ENCODE measurements around the gene PALM.

DNA sequence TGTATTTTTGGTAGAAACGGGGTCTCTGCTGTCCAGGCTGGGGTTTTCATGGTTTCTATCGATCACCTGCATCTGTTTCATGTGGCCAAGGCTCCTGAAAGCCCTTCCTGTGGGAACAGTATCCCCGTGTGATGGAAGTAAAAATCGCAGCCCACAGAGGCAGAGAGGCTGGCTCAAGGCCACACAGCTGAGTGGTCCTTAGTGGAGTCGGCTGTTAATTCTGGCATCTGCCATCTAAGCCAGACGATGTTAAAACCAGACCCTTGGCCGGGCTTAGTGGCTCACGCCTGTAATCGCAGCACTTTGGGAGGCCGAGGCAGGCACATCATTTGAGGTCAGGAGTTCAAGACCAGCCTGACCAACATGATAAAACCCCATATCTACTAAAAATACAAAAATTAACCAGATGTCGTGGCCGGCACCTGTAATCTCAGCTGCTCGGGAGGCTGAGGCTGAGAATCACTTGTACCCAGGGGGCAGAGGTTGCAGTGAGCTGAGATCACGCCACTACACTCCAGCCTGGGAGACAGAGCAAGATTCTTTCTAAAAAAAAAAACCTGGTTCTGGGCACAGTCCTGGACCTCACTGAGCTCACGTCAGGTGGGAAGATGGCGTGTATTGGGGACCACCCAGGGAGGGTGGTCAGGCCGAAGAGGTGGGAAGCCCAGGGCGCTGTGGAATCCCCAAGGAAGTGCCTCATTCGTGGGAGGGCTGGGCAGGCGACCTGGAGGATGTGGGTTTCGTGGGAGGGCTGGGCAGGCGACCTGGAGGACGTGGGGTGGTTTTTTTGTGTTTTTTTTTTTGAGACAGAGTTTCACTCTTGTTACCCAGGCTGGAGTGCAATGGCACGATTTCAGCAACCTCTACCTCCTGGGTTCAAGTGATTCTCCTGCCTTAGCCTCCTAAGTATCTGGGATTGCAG is 23.7 kb downstream of the PALM start:
- no peak for TF ChIP-seq EP300 (IDR thresholded peaks at IDR 0.05; ENCODE audit: borderline replicate concordance)
- TF ChIP-seq, protein P1, sequence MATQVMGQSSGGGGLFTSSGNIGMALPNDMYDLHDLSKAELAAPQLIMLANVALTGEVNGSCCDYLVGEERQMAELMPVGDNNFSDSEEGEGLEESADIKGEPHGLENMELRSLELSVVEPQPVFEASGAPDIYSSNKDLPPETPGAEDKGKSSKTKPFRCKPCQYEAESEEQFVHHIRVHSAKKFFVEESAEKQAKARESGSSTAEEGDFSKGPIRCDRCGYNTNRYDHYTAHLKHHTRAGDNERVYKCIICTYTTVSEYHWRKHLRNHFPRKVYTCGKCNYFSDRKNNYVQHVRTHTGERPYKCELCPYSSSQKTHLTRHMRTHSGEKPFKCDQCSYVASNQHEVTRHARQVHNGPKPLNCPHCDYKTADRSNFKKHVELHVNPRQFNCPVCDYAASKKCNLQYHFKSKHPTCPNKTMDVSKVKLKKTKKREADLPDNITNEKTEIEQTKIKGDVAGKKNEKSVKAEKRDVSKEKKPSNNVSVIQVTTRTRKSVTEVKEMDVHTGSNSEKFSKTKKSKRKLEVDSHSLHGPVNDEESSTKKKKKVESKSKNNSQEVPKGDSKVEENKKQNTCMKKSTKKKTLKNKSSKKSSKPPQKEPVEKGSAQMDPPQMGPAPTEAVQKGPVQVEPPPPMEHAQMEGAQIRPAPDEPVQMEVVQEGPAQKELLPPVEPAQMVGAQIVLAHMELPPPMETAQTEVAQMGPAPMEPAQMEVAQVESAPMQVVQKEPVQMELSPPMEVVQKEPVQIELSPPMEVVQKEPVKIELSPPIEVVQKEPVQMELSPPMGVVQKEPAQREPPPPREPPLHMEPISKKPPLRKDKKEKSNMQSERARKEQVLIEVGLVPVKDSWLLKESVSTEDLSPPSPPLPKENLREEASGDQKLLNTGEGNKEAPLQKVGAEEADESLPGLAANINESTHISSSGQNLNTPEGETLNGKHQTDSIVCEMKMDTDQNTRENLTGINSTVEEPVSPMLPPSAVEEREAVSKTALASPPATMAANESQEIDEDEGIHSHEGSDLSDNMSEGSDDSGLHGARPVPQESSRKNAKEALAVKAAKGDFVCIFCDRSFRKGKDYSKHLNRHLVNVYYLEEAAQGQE (IDR thresholded peaks at IDR 0.05; ENCODE audit: low read depth), result no peak
- TF ChIP-seq, protein P2, sequence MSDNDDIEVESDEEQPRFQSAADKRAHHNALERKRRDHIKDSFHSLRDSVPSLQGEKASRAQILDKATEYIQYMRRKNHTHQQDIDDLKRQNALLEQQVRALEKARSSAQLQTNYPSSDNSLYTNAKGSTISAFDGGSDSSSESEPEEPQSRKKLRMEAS (IDR thresholded peaks at IDR 0.05), result no peak
- no peak for TF ChIP-seq NFIC (IDR thresholded peaks at IDR 0.05)
- no peak for TF ChIP-seq TAF1 (IDR thresholded peaks at IDR 0.05; ENCODE audit: low read depth)
- no peak for TF ChIP-seq FOXM1 (IDR thresholded peaks at IDR 0.05; ENCODE audit: borderline replicate concordance, low read depth)
- TF ChIP-seq TCF12 (IDR thresholded peaks at IDR 0.05; ENCODE audit: low read depth), result no peak
- no peak for TF ChIP-seq CEBPB (IDR thresholded peaks at IDR 0.05)
- no peak for TF ChIP-seq ZBTB7A (IDR thresholded peaks at IDR 0.05; ENCODE audit: low read depth)
- TF ChIP-seq YY1 (IDR thresholded peaks at IDR 0.05; ENCODE audit: low read depth), result no peak
